Tibial nerve (tissue), 4 donors: ENCODE data around the gene TRIP10. TPM values are rescaled to one million over a fixed set of nuclear protein-coding genes. Genes with fewer than 3 reads are reported as not detected.

Experiments used
- DNase-seq, 2 donors: peaks; one replicate each; pipeline ENCODE4 v3.0.0-alpha.2; 2019; ENCODE audit warnings: low spot score in 2 of 2
- H3K27ac ChIP-seq, 4 donors: fragments of 200-600 bp; sonication (generic) in 3 of 4; one replicate each; pipeline ENCODE4 v1.5.1; 2017 to 2019; ENCODE audit warnings: mild to moderate bottlenecking in 1 of 4
- H3K27me3 ChIP-seq, 2 donors: fragments of 200-600 bp; sonication (generic) in 1 of 2; one replicate each; pipeline versions ENCODE4 v1.5.1 to v1.6.0; 2017 to 2019
- H3K36me3 ChIP-seq, 3 donors: fragments of 200-600 bp; sonication (generic); one replicate each; pipeline ENCODE4 v1.5.1; 2018 to 2019
- H3K4me1 ChIP-seq, 4 donors: fragments of 200-600 bp; sonication (generic) in 3 of 4; one replicate each; pipeline ENCODE4 v1.5.1; 2017 to 2019
- H3K4me3 ChIP-seq, 4 donors: fragments of 200-600 bp; sonication (generic) in 3 of 4; one replicate each; pipeline ENCODE4 v1.5.1; 2017 to 2019; ENCODE audit warnings: mild to moderate bottlenecking in 1 of 4, moderate library complexity in 1 of 4
- H3K9me3 ChIP-seq, 4 donors: fragments of 200-600 bp; sonication (generic) in 3 of 4; one replicate each; pipeline ENCODE4 v1.5.1; 2017 to 2019
- CTCF ChIP-seq, 5 experiments: fragments of 200-600 bp in 3 of 5; fragments of 450-650 bp in 2 of 5; sonication (generic) in 3 of 5; IDR thresholded peaks; one replicate each; pipeline ENCODE4 v1.5.1; 2016 to 2019; ENCODE audit warnings: antibody characterized with exemption in 5 of 5, mild to moderate bottlenecking in 3 of 5, moderate library complexity in 2 of 5
- EP300 ChIP-seq, 2 donors: sonication (generic); formaldehyde crosslinking; IDR thresholded peaks; one replicate each; pipeline ENCODE4 v1.6.1; 2017; ENCODE audit warnings: antibody characterized with exemption in 2 of 2, mild to moderate bottlenecking in 1 of 2
- POLR2A ChIP-seq, 2 donors: fragments of 450-650 bp; IDR thresholded peaks; one replicate each; pipeline ENCODE4 v1.6.1; 2017; ENCODE audit warnings: antibody characterized with exemption in 2 of 2, mild to moderate bottlenecking in 2 of 2, moderate library complexity in 2 of 2
- WGBS, 2 donors: methylation state at CpG; one replicate each; pipeline ENCODE4 v1.1.5; 2018; 5-methylcytosine and 5-hydroxymethylcytosine counted together
- total RNA-seq, 4 donors: library from RNA; depleted of rRNA; stranded (reverse); fragments of >200 nt; gene quantifications; one replicate each; pipeline ENCODE4 v1.1.0, GENCODE V29; 2016

Gene TRIP10
- total RNA-seq, 4 donors from 2014 or later: 96.1 to 148 (median 110) TPM

GRCh38 chr19:6714749-6715555 lies 24.5 kb upstream of the TRIP10 start:
- Histone ChIP-seq H3K27me3 (peaks cover 0 to 8% of the 10 kb centered on the region in 2 donors), H3K4me3 (no peak overlapping the region), H3K4me1 (peaks cover 0 to 6% (median 0%) of the 10 kb centered on the region in 4 donors), H3K36me3 (peaks cover 0 to 15% (median 0%) of the 10 kb centered on the region in 3 donors), H3K27ac (no peak overlapping the region), H3K9me3 (no peaks in the 10 kb centered on the region)
- TF ChIP-seq POLR2A (IDR thresholded peaks at IDR 0.05) (no peak), CTCF (IDR thresholded peaks at IDR 0.05) (no peak), EP300 (IDR thresholded peaks at IDR 0.05) (no peak)
- no peak for DNase-seq
- 79 to 88% methylated on average over 11 of the region's 11 CpGs for WGBS, 2 donors

- no peaks in the 10 kb centered on the region for H3K9me3 ChIP-seq
- WGBS, 2 donors: 51 to 53% methylated on average over 6 of the region's 6 CpGs
- TF ChIP-seq POLR2A (IDR thresholded peaks at IDR 0.05): no peak
- TF ChIP-seq EP300 (IDR thresholded peaks at IDR 0.05): no peak
- TF ChIP-seq CTCF (IDR thresholded peaks at IDR 0.05): no peak
These were observed 22.9 kb upstream of the TRIP10 start for GRCh38 chr19:6716610-6716970.

GRCh38 chr19:6717036-6717435 lies 22.4 kb upstream of the TRIP10 start:
- H3K36me3 ChIP-seq: peaks cover 0 to 11% (median 0%) of the 10 kb centered on the region in 3 donors
- H3K27me3 ChIP-seq: no peaks in the 10 kb centered on the region
- no peak for DNase-seq
- TF ChIP-seq CTCF (IDR thresholded peaks at IDR 0.05) (no peak), POLR2A (IDR thresholded peaks at IDR 0.05) (no peak), EP300 (IDR thresholded peaks at IDR 0.05) (no peak)
- H3K27ac ChIP-seq: no peak overlapping the region
- H3K9me3 ChIP-seq: no peaks in the 10 kb centered on the region
- 71 to 80% methylated on average over 10 of the region's 10 CpGs for WGBS, 2 donors
- H3K4me1 ChIP-seq: peaks cover 0 to 24% (median 4%) of the 10 kb centered on the region in 4 donors
- H3K4me3 ChIP-seq: no peak overlapping the region

More at GRCh38 chr19:6716610-6716970, 22.9 kb upstream of the TRIP10 start:
- H3K27ac ChIP-seq: no peak overlapping the region
- DNase-seq: no peak
- H3K4me3 ChIP-seq: no peak overlapping the region
- H3K27me3 ChIP-seq: no peaks in the 10 kb centered on the region
- peaks cover 0 to 15% (median 0%) of the 10 kb centered on the region in 3 donors for H3K36me3 ChIP-seq
- H3K4me1 ChIP-seq: peaks cover 0 to 19% (median 3%) of the 10 kb centered on the region in 4 donors

DNA sequence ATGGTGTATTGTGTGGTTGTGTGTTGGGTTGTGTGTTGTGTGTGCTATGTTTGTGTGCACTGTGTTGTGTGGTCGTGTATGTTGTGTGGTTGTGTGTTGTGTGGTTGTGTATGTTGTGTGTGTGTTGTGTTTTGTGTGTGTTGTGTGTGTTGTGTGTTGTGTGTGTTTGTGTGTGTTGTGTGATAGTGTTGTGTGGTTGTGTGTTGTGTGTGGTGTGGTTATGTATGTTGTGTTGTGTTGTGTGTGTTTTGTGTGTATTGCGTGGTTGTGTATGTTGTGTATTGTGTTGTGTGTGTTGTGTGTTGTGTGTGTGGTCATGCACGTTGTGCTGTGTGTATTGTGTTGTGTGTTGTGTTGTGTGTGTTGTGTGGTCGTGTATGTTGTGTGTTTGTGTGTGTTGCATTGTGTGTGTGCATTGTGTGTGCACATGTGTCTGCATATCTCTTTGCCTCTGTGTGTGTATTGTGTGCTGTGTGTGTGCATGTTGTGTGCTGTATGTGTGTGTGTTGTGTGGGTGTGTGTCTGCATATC lies 22.0 kb upstream of the TRIP10 start:
- H3K27ac ChIP-seq: no peak overlapping the region

More for the DNA sequence above, 22.0 kb upstream of the TRIP10 start:
- TF ChIP-seq CTCF (IDR thresholded peaks at IDR 0.05): no peak
- no peak for TF ChIP-seq POLR2A (IDR thresholded peaks at IDR 0.05)
- TF ChIP-seq EP300 (IDR thresholded peaks at IDR 0.05): no peak
- WGBS, 2 donors: 80 to 81% methylated on average over 4 of the region's 4 CpGs
- Histone ChIP-seq H3K36me3 (peaks cover 0 to 6% (median 0%) of the 10 kb centered on the region in 3 donors), H3K27me3 (no peaks in the 10 kb centered on the region), H3K9me3 (no peaks in the 10 kb centered on the region), H3K4me1 (peaks cover 0 to 28% (median 6%) of the 10 kb centered on the region in 4 donors), H3K4me3 (no peak overlapping the region)
- no peak for DNase-seq
